Neutrophil (primary cell): ENCODE measurements around the gene POLR2H.

Experiments used
- H3K27ac ChIP-seq: fragments of 200-600 bp; sonication (generic); 2 replicates; pipeline ENCODE4 v1.5.1; 2016; ENCODE audit warnings: mild to moderate bottlenecking, moderate library complexity
- H3K27me3 ChIP-seq: fragments of 200-600 bp; sonication (generic); 2 replicates; pipeline ENCODE4 v1.6.0; 2016; ENCODE audit warnings: mild to moderate bottlenecking
- H3K36me3 ChIP-seq: fragments of 200-600 bp; sonication (generic); 2 replicates; pipeline ENCODE4 v1.5.1; 2017
- H3K4me1 ChIP-seq, 2 experiments: fragments of 200-600 bp in 1 of 2; sonication (generic) in 1 of 2; 1 replicate in 1 of 2; 2 replicates in 1 of 2; pipeline versions ENCODE4 v1.5.1 to v1.6.1; 2013 to 2016; ENCODE audit warnings: low read depth in 1 of 2, low read length in 1 of 2, mild to moderate bottlenecking in 1 of 2, moderate library complexity in 1 of 2; ENCODE audit not compliant: control insufficient read depth in 1 of 2, insufficient read depth in 1 of 2
- H3K4me3 ChIP-seq, 2 experiments: fragments of 200-600 bp in 1 of 2; sonication (generic) in 1 of 2; 1 replicate in 1 of 2; 2 replicates in 1 of 2; pipeline ENCODE4 v1.5.1; 2013 to 2016; ENCODE audit warnings: low read depth in 1 of 2, low read length in 1 of 2, mild to moderate bottlenecking in 1 of 2, moderate library complexity in 1 of 2
- H3K9me3 ChIP-seq: fragments of 200-600 bp; sonication (generic); 2 replicates; pipeline ENCODE4 v1.5.1; 2016
- TF ChIP-seq, protein P1 (sequence below): fragments of 200-600 bp; sonication (generic); IDR thresholded peaks from 2 replicates; pipeline ENCODE4 v1.5.1; 2016; ENCODE audit warnings: antibody characterized with exemption

POLR2H gene

DNA sequence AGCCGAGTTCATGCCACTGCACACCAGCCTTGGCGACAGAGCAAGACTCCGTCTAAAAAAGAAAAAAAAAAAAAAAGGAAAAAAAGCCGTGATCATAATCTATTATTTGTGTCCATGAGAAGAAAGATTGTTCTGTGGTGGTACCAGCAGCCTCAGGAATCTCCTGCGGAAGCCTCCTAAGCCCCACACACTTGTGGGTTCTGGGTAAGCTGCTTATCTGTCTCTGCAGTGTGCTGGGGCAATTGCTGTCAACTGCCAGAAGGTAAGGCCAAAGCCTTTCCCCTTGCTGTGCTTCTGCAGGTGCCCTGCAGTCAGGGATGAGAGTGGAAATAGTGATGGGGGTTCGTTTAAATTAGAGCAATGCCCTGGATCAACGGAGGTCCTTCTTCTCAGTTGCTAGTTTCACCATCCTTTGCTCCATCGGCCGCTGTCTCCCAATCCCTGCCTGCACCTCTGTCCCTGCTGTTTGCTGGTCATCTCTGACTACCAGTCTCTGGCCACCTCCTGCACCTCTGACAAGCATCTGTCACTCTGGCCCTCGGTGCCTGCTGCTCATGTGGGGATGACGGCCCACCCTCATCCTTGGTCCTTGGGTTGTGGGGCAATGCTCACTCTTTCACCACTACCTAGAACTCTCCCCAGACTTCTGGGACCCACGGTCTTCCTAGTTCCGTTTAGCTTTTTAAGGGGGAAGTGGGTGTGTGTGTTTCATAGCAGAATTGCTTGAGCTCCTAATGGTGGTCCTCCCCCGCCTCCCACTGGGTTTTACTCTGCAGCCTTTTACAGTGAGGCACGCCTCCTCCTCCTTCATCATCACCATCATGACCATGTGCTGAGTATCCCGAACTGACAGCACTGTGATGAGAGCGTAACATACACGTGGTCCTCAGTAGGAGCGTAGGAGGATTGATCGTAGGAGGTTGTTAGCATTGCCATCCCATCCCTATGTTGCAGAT lies 43.8 kb downstream of the POLR2H start:
- no peaks in the 10 kb centered on the region for H3K4me1 ChIP-seq
- H3K27ac ChIP-seq: no peak overlapping the region
- TF ChIP-seq, protein P1, sequence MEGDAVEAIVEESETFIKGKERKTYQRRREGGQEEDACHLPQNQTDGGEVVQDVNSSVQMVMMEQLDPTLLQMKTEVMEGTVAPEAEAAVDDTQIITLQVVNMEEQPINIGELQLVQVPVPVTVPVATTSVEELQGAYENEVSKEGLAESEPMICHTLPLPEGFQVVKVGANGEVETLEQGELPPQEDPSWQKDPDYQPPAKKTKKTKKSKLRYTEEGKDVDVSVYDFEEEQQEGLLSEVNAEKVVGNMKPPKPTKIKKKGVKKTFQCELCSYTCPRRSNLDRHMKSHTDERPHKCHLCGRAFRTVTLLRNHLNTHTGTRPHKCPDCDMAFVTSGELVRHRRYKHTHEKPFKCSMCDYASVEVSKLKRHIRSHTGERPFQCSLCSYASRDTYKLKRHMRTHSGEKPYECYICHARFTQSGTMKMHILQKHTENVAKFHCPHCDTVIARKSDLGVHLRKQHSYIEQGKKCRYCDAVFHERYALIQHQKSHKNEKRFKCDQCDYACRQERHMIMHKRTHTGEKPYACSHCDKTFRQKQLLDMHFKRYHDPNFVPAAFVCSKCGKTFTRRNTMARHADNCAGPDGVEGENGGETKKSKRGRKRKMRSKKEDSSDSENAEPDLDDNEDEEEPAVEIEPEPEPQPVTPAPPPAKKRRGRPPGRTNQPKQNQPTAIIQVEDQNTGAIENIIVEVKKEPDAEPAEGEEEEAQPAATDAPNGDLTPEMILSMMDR: no peak
- no peaks in the 10 kb centered on the region for H3K9me3 ChIP-seq
- H3K4me3 ChIP-seq: no peak overlapping the region
- H3K36me3 ChIP-seq: no peaks in the 10 kb centered on the region
- peaks cover 47% of the 10 kb centered on the region for H3K27me3 ChIP-seq

DNA sequence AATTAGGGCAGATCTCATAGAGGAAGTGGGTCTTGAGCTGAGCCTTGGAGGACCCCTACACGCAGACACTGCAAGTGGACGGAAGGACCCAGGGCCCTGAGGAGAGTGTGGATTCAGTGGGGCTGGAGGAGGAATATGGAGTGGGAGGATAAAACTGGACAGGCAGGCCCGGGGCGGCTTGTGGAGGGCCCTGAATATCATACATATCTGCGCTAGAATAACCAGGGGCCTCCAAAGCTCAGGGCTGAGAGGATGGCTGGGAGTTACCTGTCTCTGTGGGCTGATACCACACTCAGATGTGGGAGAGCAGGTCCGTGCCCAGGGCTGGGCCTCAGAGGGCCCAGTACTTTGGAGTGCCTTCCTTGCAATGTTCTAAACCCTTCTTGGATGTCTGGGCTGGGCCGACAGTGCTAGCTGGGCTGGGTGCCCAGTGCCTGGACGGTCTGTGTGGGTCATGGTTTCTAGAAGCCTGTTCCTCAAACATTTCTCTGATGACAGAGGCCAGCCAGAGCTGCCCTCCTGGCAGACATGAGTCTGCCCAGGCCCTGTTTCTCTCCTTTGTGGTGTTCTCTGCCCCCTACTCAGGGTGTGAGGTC lies 47.9 kb downstream of the POLR2H start:
- Histone ChIP-seq H3K9me3 (no peaks in the 10 kb centered on the region), H3K27me3 (peaks cover 13% of the 10 kb centered on the region), H3K4me3 (no peak overlapping the region), H3K4me1 (no peaks in the 10 kb centered on the region), H3K36me3 (no peaks in the 10 kb centered on the region), H3K27ac (no peak overlapping the region)
- TF ChIP-seq, protein P1: no peak

DNA sequence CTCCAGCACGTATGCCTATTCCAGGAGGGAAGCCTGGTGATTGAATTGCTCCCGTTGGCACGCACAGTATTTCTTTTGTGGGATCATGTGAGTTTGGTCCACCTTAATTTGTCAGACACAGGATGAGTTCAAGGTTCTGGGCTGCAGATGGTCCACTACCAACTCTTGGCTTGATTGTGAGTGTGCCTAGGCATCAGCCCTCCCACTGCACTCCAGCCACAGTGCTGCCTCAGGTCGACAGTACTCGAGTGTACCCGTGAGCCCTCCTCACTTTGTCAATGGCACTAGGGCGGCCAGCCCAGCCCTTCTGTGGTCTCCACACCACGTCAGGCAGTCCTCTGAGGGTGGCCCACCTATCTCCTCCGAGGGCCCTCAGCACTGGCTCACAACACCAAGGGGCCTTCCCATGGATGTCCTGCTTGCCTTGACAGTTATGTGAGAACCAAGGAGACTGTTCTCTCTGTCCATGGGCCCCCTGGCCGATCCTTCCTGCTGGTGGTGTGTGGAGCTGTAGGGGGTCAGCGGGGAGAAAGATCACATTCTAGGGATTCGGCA lies 48.5 kb downstream of the POLR2H start:
- H3K4me3 ChIP-seq: no peak overlapping the region
- TF ChIP-seq, protein P1: no peak
- H3K27ac ChIP-seq: no peak overlapping the region
- H3K27me3 ChIP-seq: peaks cover 10% of the 10 kb centered on the region
- no peaks in the 10 kb centered on the region for H3K4me1 ChIP-seq
- no peaks in the 10 kb centered on the region for H3K36me3 ChIP-seq
- no peaks in the 10 kb centered on the region for H3K9me3 ChIP-seq

DNA sequence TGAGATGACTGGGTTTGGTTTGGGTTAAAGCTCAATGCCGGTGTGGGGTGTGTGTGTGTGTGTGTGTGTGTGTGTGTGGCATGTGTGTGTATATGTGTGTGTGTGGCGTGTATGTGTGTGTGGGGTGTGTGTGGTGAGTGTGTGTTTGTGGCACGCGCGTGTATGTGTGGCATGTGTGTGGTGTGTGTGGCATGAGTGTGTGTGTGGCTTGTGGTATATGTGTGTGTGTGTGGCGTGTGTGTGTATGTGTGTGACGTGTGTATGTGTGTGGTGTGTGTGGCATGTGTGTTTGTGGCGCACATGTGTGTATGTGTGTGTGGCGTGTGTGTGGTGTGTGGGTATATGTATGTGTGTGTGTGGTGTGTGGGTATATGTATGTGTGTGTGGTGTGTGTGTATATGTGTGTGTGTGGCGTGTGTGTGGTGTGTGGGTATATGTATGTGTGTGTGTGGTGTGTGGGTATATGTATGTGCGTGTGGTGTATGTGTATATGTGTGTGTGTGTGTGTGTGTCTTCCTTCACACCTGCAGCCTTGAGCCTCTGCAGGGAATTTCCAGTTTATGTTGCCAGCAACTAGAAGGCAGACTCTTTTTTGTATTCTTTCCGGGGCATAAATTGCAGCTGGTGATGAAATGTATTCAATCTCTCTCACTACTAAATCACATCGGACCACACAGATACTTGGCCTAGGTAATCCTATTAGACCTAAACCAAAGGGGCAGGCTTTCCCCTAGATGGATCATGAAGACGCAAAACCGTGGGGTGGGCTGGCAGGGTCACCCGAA lies 53.1 kb downstream of the POLR2H start:
- H3K27me3 ChIP-seq: no peaks in the 10 kb centered on the region
- H3K9me3 ChIP-seq: no peaks in the 10 kb centered on the region
- H3K36me3 ChIP-seq: no peaks in the 10 kb centered on the region
- no peaks in the 10 kb centered on the region for H3K4me1 ChIP-seq
- TF ChIP-seq, protein P1: no peak
- no peak overlapping the region for H3K4me3 ChIP-seq
- H3K27ac ChIP-seq: no peak overlapping the region

GRCh38 chr3:184415203-184415490 lies 53.6 kb downstream of the POLR2H start:
- H3K27ac ChIP-seq: no peak overlapping the region
- H3K36me3 ChIP-seq: no peaks in the 10 kb centered on the region
- TF ChIP-seq, protein P1: no peak
- H3K4me3 ChIP-seq: no peak overlapping the region
- H3K27me3 ChIP-seq: no peaks in the 10 kb centered on the region
- H3K4me1 ChIP-seq: no peaks in the 10 kb centered on the region
- no peaks in the 10 kb centered on the region for H3K9me3 ChIP-seq
